GM12878 (cell line): ENCODE results near the gene EZH2.

Experiments
- CTCF ChIP-seq, 3 experiments: IDR thresholded peaks in 2 of 3; conservative IDR thresholded peaks in 1 of 3; 2 replicates each; pipeline ENCODE4 v1.5.1; 2011; ENCODE audit warnings: low read depth in 3 of 3, low read length in 3 of 3, mild to moderate bottlenecking in 3 of 3, control low read depth in 2 of 3, moderate library complexity in 2 of 3, inconsistent platforms in 1 of 3, mixed read lengths in 1 of 3; ENCODE audit not compliant: control insufficient read depth in 2 of 3, insufficient read depth in 1 of 3; ENCODE audit errors: extremely low read depth in 1 of 3
- E4F1 ChIP-seq: fragments of 450-650 bp; IDR thresholded peaks from 2 replicates; pipeline ENCODE4 v1.6.1; 2018; ENCODE audit warnings: borderline replicate concordance, mild to moderate bottlenecking; ENCODE audit not compliant: partially characterized antibody
- FOXK2 ChIP-seq: fragments of 450-650 bp; IDR thresholded peaks from 2 replicates; pipeline ENCODE4 v1.6.1; 2017; ENCODE audit warnings: mild to moderate bottlenecking, moderate library complexity
- HCFC1 ChIP-seq: fragments of 150-350 bp; IDR thresholded peaks from 2 replicates; pipeline ENCODE4 v1.6.1; 2014; ENCODE audit warnings: low read length

GRCh38 chr7:148824864-148825263 lies 59.2 kb downstream of the EZH2 start:
- TF ChIP-seq HCFC1 (no peak), CTCF (IDR thresholded peaks at IDR 0.05 in 2 of 3, conservative IDR thresholded peaks at IDR 0.05 in 1 of 3; ENCODE audit: control insufficient read depth in 2 of 3, extremely low read depth in 1 of 3, insufficient read depth in 1 of 3, low read depth in 3 of 3, low read length in 3 of 3) (no peak), E4F1 (no peak), FOXK2 (no peak)
